CD4-positive, alpha-beta T cell treated with Interleukin-1 beta for 1 hour (primary cell): ENCODE measurements around the gene FBXO44.
A peak's percentile ranks its signal among the peaks of the same experiment; 100 is the strongest.
"Not testable (repeated sequence)": the region's sequence is repeated elsewhere in the genome, so short reads cannot be mapped to it uniquely, and the experiment has no call there.

ENCODE experiments used
- DNase-seq, 2 donors: peaks; one replicate each; pipeline ENCODE4 v3.0.0-alpha.2; 2020 to 2022

Gene FBXO44

DNA sequence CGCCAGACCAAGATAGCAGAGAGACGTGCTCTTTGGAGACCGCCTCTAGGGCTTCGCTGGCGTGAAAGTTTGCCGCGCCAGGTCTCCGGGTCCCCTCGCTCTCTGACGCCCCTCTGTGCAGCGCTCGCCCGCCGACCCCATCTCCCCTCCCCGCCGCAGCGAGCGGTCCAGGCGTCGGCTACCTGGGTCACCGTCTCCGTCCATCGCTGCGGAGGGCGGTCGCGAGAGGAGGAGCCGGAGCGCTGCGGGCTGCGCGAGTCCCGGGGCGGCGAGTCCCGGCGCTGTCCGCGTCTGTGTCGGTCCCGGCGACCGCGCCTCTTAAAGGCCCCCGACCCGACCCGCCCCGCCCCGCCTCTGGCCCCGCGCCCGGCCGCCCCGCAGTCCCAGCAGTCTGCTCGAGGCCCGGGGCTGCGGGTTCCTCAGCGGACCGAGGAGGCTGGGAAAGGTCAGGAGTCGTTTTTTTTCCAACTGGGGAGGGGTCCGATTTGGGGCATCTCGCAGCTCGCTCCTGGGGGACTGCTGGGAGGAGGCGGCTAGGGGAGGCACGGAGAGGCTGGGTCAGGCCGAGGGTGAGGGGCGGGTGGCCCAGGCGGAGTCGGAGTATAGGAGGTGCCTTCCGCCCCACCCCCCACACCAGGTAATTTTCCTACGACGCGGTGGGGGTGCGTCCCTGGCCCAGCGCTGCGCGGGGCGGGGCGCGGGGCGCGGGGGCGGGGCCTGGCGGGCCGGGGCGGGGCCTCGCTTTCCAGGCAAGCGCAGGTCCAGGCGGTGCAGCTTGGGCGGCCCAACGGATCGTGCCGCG lies at the start of gene FBXO44, which contains the start of gene FBXO2:
FBXO44 (plus strand) TSS at position 741 of the 802 bp plus-strand sequence. CDS start 959 bp downstream, outside the sequence.
FBXO2 (minus strand) TSS at position 293 of the 802 bp plus-strand sequence; CDS start at position 204, 89 bp downstream.
- DNase-seq: peak; percentile 57 to 72

DNA sequence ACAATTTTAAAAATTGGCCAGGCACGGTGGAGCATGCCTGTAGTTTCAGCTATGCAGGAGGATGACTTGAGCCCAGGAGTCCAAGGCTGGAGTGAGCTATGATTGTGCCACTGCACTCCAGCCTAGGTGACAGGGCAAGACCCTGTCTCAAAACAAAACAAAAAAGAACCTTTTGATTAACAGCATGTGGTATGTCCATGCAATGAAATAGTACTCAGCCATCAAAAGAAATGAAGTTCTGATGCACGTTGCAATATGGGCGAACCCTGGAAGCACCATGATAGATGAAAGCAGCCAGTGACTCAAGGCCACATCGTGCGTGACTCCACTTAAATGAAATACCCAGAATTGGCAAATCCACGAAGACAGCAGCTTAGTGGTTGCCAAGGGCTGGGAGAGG lies 47.9 kb upstream of the FBXO44 start:
- no peak for DNase-seq

- DNase-seq: not testable (repeated sequence)
Measured at GRCh38 chr1:11608596-11609130, 46.0 kb upstream of the FBXO44 start.

DNA sequence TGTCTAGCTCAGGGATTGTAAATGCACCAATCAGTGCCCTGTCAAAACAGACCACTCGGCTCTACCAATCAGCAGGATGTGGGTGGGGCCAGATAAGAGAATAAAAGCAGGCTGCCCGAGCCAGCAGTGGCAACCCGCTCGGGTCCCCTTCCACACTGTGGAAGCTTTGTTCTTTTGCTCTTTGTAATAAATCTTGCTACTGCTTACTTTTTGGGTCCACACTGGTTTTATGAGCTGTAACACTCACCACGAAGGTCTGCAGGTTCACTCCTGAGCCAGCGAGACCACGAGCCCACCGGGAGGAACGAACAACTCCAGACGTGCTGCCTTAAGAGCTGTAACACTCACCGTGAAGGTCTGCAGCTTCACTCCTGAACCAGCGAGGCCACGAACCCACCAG lies 45.3 kb upstream of the FBXO44 start:
- not testable (repeated sequence) for DNase-seq

DNA sequence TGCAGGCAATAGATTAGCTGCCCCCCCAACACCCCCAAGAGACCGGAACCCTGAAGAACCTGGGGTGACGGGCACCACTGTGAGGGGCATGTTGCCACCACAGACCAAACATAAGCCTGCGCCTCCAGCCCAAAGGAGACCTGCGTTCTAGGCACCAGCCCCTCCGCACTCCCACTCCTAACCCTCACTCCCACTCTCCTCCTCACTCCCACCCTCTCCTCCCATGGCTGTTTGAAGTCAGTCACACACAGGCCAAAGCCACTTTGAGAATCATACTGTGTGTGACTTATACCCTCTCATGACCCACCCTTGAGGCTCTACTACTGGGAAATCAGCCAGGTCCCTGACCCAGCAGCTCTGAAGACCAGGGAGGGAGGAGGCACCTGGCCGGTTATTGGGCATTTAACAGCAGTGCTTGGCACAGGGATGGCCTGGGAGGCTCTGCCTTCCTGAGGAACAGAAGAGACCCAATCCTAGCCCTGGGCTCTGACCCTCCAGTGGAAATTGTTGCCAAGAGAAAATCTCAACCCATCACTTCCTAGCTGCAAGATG lies 44.0 kb upstream of the FBXO44 start:
- no peak for DNase-seq

DNA sequence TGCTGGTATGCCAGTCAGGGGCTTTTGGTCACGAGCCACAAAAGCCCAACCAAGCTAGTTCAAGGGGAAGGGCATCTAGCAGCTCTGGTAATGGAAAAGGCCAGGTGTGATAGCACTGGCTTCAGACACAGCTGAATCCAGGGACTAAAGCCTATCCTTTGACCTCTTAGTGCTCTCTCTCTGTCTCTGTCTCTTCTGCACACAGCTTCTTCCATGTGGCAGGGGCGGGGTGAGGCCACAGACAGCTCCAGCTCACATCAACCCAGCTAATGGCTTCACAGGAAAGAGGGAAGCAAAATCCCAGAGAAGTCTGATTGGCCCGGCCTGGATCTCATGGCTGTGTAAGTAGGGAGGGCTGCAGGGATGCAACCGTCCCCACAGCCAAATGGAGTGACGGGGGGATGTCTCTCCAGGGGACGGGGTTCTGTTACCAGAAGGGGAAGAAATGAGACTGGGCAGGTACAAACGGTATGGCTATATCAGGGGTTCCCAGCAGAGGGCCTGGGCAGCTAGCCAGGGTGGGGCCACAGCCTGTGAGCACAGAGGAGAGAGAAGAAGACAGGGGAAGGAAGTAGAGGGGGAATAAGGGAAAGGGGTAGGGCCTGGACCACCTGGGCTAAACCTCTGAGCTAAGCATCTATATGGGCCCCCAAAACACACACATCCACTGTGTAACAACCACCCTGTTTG lies 42.9 kb upstream of the FBXO44 start:
- DNase-seq: no peak

DNA sequence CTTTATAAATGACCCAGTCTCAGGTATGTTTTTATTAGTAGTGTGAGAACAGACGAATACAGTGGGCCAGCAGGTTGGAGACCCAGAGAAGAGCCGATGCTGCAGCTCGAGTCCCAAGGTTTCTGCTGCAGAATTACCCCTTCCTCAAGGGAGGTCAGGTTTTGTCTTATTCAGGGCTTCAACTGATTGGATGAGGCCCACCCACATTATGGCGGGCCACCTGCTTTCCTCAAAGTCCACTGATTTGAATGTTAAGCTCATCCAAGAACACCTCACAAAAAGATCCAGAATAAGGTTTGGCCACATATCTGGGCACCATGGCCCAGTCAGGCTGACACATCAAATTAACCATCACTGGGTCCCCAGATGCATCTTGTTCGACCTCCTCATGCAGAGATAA lies 41.3 kb upstream of the FBXO44 start:
- DNase-seq: no peak

- DNase-seq: no peak
Measured at GRCh38 chr1:11615090-11615489, 39.6 kb upstream of the FBXO44 start.

GRCh38 chr1:11616766-11617165 lies 37.9 kb upstream of the FBXO44 start:
- DNase-seq: no peak

GRCh38 chr1:11617314-11617713 lies 37.4 kb upstream of the FBXO44 start:
- no peak for DNase-seq

DNA sequence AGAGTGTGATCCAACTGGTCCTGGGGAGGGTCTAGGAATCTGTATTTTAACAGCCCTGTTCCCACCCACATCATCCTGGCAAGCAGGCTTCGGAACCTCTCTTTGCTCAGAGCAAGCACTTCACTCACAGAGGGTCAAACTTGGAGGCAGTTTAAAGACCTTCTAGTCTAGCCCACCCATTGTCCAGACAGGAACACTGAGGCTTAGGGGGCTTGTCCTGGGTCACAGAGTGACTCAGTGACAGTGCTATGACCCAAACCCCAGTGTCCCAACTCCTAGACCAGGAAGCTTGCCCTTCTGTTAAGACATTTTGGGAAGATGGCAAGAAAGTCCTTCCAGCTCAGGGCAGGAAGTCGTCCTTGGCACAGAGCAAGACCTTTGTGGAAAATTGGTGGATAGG lies 36.9 kb upstream of the FBXO44 start:
- DNase-seq: no peak

GRCh38 chr1:11620405-11620804 lies 34.3 kb upstream of the FBXO44 start:
- no peak for DNase-seq

GRCh38 chr1:11620924-11621323 lies 33.8 kb upstream of the FBXO44 start:
- no peak for DNase-seq

GRCh38 chr1:11622398-11622797 lies 32.3 kb upstream of the FBXO44 start:
- DNase-seq: no peak

GRCh38 chr1:11623702-11624101 lies 31.0 kb upstream of the FBXO44 start:
- no peak for DNase-seq

DNA sequence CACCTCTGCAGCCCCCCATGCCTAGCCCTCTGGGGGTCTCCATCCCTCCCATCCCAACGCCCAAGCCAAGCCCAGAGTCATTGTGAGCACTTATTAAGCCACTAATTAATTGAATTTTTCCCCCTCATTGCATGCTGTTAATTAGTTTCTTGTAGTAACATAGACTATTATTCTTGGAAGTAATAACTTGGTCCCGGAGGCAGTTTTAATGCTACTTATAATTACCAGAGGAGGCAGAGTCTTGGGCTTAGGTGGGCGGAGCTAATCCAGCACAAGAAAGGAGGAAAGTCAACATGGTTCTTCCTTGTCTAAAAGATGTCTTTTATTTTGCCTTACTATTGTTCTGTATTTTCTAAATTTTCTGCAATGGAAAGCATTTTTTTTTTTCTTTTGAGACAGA lies 28.1 kb upstream of the FBXO44 start:
- no peak for DNase-seq

GRCh38 chr1:11628767-11629166 lies 25.9 kb upstream of the FBXO44 start:
- DNase-seq: no peak

DNA sequence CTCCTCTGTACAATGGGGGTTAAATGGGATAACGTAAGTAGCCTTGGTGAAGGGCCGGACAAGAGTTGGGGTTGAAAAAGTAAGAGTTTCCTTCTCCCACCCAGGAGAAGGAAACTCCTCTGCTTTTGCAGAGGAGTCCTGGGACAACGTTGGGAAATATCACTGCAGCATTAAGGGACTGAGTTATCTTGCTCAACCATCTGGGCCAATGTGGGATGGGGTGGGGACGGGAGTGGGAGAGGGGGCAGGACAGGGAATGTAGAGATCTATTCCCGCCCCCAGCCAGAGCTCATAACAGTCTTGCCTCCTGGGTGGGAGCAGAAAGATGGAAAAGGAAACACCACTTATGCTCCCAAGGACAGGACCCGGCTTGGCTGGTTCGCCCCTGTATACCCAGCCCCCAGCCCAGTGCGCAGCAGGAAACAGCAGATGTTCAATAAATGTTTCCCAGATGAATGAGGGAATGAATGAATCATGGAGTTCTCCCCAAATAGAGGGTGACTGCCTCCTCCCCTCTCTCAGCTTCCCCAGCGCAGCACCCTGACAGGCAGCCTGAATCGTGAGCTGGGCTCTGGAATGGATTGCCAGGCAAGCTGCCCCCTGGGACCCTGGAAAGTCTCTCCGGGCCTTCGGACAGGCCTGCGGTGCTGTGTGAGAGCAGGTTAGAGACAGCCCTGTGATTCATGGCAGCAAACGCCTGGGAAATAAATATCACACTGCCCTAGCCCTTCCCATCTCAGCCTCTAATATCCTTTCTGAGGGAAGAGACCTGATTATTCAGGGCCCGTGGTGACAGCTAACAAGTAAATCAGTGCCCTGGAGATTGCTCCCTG lies 25.3 kb upstream of the FBXO44 start:
- no peak for DNase-seq

DNA sequence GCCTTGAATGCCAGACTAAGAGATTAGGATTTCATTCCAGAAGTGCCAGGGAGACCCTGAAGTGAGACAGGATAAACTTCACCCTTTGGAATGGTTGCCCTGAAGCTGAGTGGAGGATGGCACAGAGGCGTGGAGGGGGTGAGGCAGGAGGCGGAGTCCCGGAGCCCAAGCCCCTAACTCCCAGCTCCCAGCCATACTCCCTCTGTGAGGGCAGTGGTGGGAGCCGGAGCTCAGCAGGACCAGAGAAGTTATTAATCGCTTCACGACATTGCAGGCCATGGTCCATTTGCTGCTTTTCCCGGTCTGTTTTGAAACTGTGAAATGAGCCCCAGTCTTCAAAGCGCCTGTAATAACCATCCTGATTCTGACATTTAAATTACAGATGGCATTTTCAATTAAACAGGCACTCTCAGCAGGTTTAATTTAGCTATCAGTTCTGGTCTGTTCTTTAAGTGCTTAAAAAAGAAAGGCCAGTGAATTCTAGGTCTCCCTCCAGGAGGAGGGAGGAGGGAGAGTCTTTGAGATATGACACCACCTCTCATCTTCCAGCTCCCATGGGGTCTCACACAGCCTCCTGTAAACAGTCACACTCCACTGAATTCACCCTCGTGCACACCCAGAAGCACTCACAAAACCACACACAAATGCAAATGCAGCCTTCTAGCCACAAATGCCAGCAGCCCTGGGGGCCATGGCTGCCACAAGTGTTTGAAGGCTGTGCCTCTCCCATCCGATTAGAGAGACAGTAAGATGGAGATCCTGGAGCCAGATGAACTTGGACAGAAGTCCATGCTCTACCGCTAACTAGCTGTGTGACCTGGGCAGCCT lies 20.1 kb upstream of the FBXO44 start:
- no peak for DNase-seq

DNA sequence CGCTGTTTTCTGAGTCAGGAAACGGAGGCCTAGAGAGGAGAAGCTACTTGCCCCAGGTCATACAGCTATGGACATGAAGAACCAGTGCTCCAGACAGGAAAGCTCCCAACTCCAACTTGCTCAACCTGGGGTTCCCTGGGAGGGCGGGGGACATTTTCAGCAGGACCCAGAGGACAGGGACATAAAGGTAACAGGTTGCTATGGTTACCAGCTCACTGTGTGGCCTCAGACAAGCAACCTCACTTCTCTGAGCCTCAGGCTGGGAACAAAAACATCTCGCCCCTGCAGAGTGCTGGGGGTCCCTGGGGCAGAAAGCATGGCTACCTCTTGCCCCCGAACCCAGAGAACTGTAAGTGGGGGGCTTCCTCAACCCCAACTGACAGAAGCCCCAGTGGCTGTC lies 16.6 kb upstream of the FBXO44 start:
- DNase-seq: no peak

DNA sequence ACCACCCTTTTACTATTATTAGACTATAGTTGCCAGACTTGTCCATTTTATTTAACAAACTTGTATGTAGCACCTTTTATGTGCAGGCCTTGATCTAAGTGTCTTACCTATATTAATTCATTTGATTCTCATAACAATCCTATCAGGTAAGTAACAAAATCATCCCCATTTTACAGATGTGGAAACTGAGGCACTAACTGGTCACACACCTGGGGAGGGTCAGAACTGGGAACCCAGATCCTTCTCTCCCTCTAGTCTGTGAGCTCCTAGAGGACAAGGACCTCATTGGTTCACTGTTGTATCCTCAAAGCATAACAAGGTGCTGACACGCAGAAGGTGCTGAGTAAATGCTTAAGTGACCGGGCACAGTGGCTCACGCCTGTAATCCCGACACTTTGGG lies 15.3 kb upstream of the FBXO44 start:
- no peak for DNase-seq

GRCh38 chr1:11640101-11640500 lies 14.6 kb upstream of the FBXO44 start:
- DNase-seq: no peak
